Ascending aorta (tissue), 2 donors: ENCODE measurements around the gene PTPRG. TPM values are rescaled to one million over a fixed set of nuclear protein-coding genes. Genes with fewer than 3 reads are reported as not detected.

Source experiments
- DNase-seq, 2 donors: peaks; one replicate each; pipeline ENCODE4 v3.0.0-alpha.2; 2019; ENCODE audit warnings: low spot score in 2 of 2
- H3K27ac ChIP-seq, 2 donors: fragments of 200-600 bp; sonication (generic); one replicate each; pipeline ENCODE4 v1.5.1; 2016 to 2017; ENCODE audit warnings: mild to moderate bottlenecking in 1 of 2
- H3K27me3 ChIP-seq: fragments of 200-600 bp; sonication (generic); one replicate; pipeline ENCODE4 v1.5.1; 2017
- H3K36me3 ChIP-seq, 2 donors: fragments of 200-600 bp; sonication (generic); one replicate each; pipeline ENCODE4 v1.5.1; 2016
- H3K4me1 ChIP-seq, 2 donors: fragments of 200-600 bp; sonication (generic); one replicate each; pipeline ENCODE4 v1.5.1; 2016 to 2017; ENCODE audit warnings: mild to moderate bottlenecking in 1 of 2
- H3K4me3 ChIP-seq, 2 donors: fragments of 200-600 bp; sonication (generic); one replicate each; pipeline ENCODE4 v1.5.1; 2016 to 2017; ENCODE audit warnings: mild to moderate bottlenecking in 1 of 2
- H3K9me3 ChIP-seq, 2 donors: fragments of 200-600 bp; sonication (generic); one replicate each; pipeline ENCODE4 v1.5.1; 2016
- intact Hi-C: fragments of 100-400 bp; cut with DNase I; formaldehyde crosslinking; loops from one replicate; pipeline ENCODE4 v1.15.1; 2023
- total RNA-seq: library from RNA; depleted of rRNA; stranded (reverse); fragments of >200 nt; gene quantifications from one replicate; pipeline ENCODE4 v1.1.0, GENCODE V29; 2016
- TF ChIP-seq, protein P1 (sequence below), 3 experiments: fragments of 200-600 bp in 2 of 3; fragments of 450-650 bp in 1 of 3; sonication (generic) in 2 of 3; IDR thresholded peaks; one replicate each; pipeline ENCODE4 v1.5.1; 2016 to 2019; ENCODE audit warnings: antibody characterized with exemption in 3 of 3, mild to moderate bottlenecking in 1 of 3, moderate library complexity in 1 of 3

The PTPRG gene
- total RNA-seq, 1 donor from 2014 or later = 129 TPM

DNA sequence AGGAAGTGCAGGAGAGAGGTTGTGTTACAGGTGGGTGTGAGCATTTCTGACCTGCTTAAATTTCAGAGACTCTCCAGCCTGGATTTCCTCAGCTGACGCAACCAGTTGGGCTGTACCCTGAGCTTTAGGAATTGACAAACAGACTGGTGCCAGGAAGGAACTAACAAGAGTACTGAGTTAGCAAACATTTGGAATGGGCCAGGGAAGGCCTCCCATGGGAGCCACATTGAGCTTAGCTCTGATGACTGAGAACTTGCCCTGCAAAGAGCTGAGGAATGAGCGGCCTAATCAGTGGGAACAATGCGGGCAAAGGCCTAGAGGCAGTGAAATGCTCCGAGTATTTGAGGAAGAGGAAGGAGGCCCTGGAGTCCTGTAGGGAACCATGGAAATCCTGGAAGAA, 557.8 kb downstream of the PTPRG start:
- H3K36me3 ChIP-seq = no peaks in the 10 kb centered on the region
- intact Hi-C loops = no loop called here
- peak overlapping the region; percentile 54 to 58 for H3K27ac ChIP-seq
- peaks cover 3 to 31% of the 10 kb centered on the region in 2 donors for H3K4me1 ChIP-seq
- DNase-seq = peak in 1 of 2 donors; percentile 81
- no peaks in the 10 kb centered on the region for H3K27me3 ChIP-seq
- no peaks in the 10 kb centered on the region for H3K9me3 ChIP-seq
- TF ChIP-seq, protein P1, sequence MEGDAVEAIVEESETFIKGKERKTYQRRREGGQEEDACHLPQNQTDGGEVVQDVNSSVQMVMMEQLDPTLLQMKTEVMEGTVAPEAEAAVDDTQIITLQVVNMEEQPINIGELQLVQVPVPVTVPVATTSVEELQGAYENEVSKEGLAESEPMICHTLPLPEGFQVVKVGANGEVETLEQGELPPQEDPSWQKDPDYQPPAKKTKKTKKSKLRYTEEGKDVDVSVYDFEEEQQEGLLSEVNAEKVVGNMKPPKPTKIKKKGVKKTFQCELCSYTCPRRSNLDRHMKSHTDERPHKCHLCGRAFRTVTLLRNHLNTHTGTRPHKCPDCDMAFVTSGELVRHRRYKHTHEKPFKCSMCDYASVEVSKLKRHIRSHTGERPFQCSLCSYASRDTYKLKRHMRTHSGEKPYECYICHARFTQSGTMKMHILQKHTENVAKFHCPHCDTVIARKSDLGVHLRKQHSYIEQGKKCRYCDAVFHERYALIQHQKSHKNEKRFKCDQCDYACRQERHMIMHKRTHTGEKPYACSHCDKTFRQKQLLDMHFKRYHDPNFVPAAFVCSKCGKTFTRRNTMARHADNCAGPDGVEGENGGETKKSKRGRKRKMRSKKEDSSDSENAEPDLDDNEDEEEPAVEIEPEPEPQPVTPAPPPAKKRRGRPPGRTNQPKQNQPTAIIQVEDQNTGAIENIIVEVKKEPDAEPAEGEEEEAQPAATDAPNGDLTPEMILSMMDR (IDR thresholded peaks at IDR 0.05) = no peak
- no peak overlapping the region for H3K4me3 ChIP-seq

DNA sequence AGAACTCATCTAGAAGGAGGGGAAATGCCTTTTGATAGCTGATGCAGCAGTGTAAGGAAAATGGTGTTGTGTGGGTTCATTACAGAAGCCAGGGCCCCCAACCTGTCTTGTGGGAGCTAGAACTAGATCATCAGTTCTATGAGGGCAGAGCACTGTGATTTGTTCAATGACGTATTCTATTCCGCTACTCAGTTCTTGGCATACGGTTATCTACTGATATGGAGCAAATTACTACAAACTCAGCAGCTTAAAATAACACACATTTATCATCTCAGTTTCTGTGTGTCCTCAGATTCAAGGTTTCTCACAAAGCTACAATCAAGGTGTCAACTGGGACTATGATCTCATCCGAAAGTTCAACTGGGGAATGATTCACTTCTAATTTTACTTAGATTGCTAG, 561.4 kb downstream of the PTPRG start:
- DNase-seq = no peak
- TF ChIP-seq, protein P1 (IDR thresholded peaks at IDR 0.05) = no peak
- peaks cover 3 to 28% of the 10 kb centered on the region in 2 donors for H3K4me1 ChIP-seq
- no peaks in the 10 kb centered on the region for H3K9me3 ChIP-seq
- H3K36me3 ChIP-seq = no peaks in the 10 kb centered on the region
- no peak overlapping the region for H3K4me3 ChIP-seq
- no peaks in the 10 kb centered on the region for H3K27me3 ChIP-seq
- intact Hi-C loops = no loop called here
- H3K27ac ChIP-seq = no peak overlapping the region

DNA sequence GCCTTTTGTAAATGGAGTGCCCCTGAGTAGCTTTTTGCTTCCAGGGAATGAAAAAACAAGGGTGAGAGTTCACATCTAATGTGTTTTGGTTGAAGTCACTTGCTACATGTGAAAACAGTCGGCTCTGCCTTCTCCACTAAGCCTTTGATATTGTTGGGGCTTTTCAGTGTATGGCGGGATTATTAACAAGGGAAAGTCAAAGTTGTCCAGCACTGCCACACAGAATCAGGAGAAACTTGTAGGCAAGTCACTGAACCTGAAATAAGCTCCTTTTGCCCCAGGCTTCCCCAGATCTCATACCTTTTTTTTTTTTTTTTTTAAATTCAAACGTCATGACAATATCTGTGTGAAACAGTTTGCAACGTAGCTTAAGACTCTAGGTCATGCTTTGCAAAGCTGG, 564.0 kb downstream of the PTPRG start:
- Histone ChIP-seq H3K4me3 (no peak overlapping the region), H3K27me3 (no peaks in the 10 kb centered on the region), H3K36me3 (no peaks in the 10 kb centered on the region), H3K9me3 (no peaks in the 10 kb centered on the region), H3K4me1 (peaks cover 3 to 13% of the 10 kb centered on the region in 2 donors), H3K27ac (no peak overlapping the region)
- no peak for DNase-seq
- intact Hi-C loops = no loop called here
- TF ChIP-seq, protein P1 (IDR thresholded peaks at IDR 0.05) = no peak

DNA sequence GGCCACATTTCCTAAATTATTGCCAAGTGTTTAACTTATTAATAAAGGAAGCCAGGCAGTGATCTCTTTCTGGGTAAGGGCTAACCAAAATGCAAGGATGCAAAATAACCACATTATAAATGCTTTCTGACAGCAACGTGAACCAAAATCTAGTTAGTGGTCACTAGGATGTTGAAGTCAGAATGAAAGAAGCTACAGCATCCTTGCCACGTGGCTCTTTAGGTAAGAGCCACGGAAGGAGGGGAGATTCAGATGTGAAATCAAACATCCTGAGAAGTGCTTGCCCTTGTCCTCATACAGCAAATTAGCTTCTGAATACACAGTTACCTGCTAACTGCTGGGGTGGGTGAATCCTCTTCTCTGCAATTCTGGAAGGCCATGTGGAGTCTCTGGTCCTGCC, 565.7 kb downstream of the PTPRG start:
- H3K27me3 ChIP-seq = no peaks in the 10 kb centered on the region
- H3K9me3 ChIP-seq = no peaks in the 10 kb centered on the region
- DNase-seq = no peak
- no peaks in the 10 kb centered on the region for H3K36me3 ChIP-seq
- H3K27ac ChIP-seq = no peak overlapping the region
- no peak overlapping the region for H3K4me3 ChIP-seq
- peaks cover 0 to 3% of the 10 kb centered on the region in 2 donors for H3K4me1 ChIP-seq
- intact Hi-C loops = no loop called here
- TF ChIP-seq, protein P1 (IDR thresholded peaks at IDR 0.05) = no peak

DNA sequence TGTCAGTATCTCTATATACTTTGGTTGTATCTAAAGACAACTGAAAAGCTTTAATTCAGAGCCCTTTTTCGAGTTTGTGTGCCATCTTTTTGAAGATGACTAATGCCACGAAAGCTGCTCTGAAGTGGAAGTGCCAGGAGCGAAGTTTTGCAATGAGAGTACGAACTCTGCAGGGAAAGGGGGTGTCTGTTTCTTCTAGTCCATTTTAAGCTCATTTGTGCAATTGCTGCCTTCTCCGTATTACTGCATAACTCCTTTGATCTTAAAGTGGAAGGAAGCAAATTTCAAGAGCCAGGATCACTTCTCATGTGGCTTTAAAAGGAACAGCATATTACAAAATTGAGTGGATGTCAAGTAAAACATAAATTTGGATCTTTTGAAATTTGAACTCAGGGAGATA, 566.7 kb downstream of the PTPRG start:
- no peaks in the 10 kb centered on the region for H3K27me3 ChIP-seq
- H3K4me1 ChIP-seq = peaks cover 0 to 11% of the 10 kb centered on the region in 2 donors
- no peak overlapping the region for H3K27ac ChIP-seq
- H3K9me3 ChIP-seq = no peaks in the 10 kb centered on the region
- no peak overlapping the region for H3K4me3 ChIP-seq
- no peak for DNase-seq
- no peaks in the 10 kb centered on the region for H3K36me3 ChIP-seq
- TF ChIP-seq, protein P1 (IDR thresholded peaks at IDR 0.05) = no peak
- intact Hi-C loops = no loop called here

DNA sequence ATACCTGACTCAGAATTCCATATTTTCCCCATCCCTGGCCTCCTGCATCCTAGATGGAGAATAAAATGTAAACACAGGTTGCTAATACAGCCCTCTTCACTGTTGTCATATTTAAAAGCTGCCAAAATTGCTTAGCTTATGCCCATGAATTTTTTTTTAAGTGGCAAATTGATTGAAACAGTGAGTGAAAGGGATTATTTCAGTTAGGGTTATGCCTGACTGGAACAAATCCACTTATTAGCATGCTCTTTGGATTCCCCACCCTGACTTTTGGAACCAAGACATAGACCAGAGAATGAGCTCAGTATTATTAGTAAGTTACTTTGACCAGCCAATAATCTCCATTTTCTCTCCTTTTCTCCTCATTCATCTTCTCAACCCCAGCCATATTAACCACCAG, 567.3 kb downstream of the PTPRG start:
- TF ChIP-seq, protein P1 (IDR thresholded peaks at IDR 0.05) = no peak
- Histone ChIP-seq H3K9me3 (no peaks in the 10 kb centered on the region), H3K4me3 (no peak overlapping the region), H3K27ac (no peak overlapping the region), H3K4me1 (peaks cover 0 to 13% of the 10 kb centered on the region in 2 donors), H3K36me3 (no peaks in the 10 kb centered on the region), H3K27me3 (no peaks in the 10 kb centered on the region)
- intact Hi-C loops = no loop called here
- no peak for DNase-seq
